Activated CD4-positive, alpha-beta T cell treated with anti-CD3 and anti-CD28 coated beads, Interleukin-2, amount 50 U/mL, for 4 hours (primary cell): Measurements from ENCODE around the gene OTP.

Experiments used
- DNase-seq, 2 experiments: peaks; one replicate each; pipeline ENCODE4 v3.0.0-alpha.2; 2020

OTP gene

GRCh38 chr5:77637998-77638762 lies at the start of gene OTP:
OTP (minus strand) TSS chr5:77638713; CDS start chr5:77638549, 164 bp downstream.
- no peak for DNase-seq

- no peak for DNase-seq
Measured at GRCh38 chr5:77683171-77683732, 44.7 kb upstream of the OTP start.

GRCh38 chr5:77670526-77670925 lies 32.0 kb upstream of the OTP start:
- DNase-seq: no peak

- no peak for DNase-seq
Measured at GRCh38 chr5:77669677-77670076, 31.2 kb upstream of the OTP start.

- DNase-seq: no peak
Measured at GRCh38 chr5:77663090-77663863, 24.8 kb upstream of the OTP start.

- no peak for DNase-seq
Measured at GRCh38 chr5:77662635-77663034, 24.1 kb upstream of the OTP start.

- DNase-seq: no peak
Measured at GRCh38 chr5:77658662-77659061, 20.1 kb upstream of the OTP start.

GRCh38 chr5:77651343-77651742 lies 12.8 kb upstream of the OTP start:
- no peak for DNase-seq

GRCh38 chr5:77650686-77651085 lies 12.2 kb upstream of the OTP start:
- no peak for DNase-seq

GRCh38 chr5:77649776-77650175 lies 11.3 kb upstream of the OTP start:
- no peak for DNase-seq

GRCh38 chr5:77645995-77646639 lies 7.6 kb upstream of the OTP start:
- no peak for DNase-seq

GRCh38 chr5:77645158-77645994 lies 6.9 kb upstream of the OTP start:
- DNase-seq: no peak

GRCh38 chr5:77644371-77645157 lies 6.1 kb upstream of the OTP start:
- DNase-seq: no peak

- DNase-seq: no peak
Measured at GRCh38 chr5:77643654-77644370, 5.3 kb upstream of the OTP start.

- no peak for DNase-seq
Measured at GRCh38 chr5:77642738-77643653, 4.5 kb upstream of the OTP start.

- no peak for DNase-seq
Measured at GRCh38 chr5:77641963-77642737, 3.6 kb upstream of the OTP start.

- no peak for DNase-seq
Measured at GRCh38 chr5:77641397-77641943, 3.0 kb upstream of the OTP start.

GRCh38 chr5:77640589-77641396 lies 2.3 kb upstream of the OTP start:
- no peak for DNase-seq
